AML-193 (cell line): Measurements from ENCODE around the gene CYB5R3.
A peak's percentile ranks its signal among the peaks of the same experiment; 100 is the strongest.
"Not testable (repeated sequence)": the region's sequence is repeated elsewhere in the genome, so short reads cannot be mapped to it uniquely, and the experiment has no call there.

ENCODE experiments used
- DNase-seq, 2 experiments: peaks; one replicate each; lab custom pipeline; 2025; lab: John Stamatoyannopoulos, UW

The CYB5R3 gene

GRCh38 chr22:42623301-42623751 lies 25.9 kb downstream of the CYB5R3 start:
- DNase-seq: no peak

- no peak for DNase-seq
Observed at GRCh38 chr22:42622061-42622710, 27.0 kb downstream of the CYB5R3 start.

- DNase-seq: peak; percentile 13 to 26
Observed at GRCh38 chr22:42621505-42622002, 27.6 kb downstream of the CYB5R3 start.

- no peak for DNase-seq
Observed at GRCh38 chr22:42620084-42620483, 29.1 kb downstream of the CYB5R3 start.

GRCh38 chr22:42619261-42620063 lies 29.7 kb downstream of the CYB5R3 start:
- no peak for DNase-seq

- no peak for DNase-seq
Observed at GRCh38 chr22:42617155-42617983, 31.8 kb downstream of the CYB5R3 start.

GRCh38 chr22:42615860-42616175 lies 33.4 kb downstream of the CYB5R3 start:
- DNase-seq: not testable (repeated sequence)

- peak; percentile 96 to 97 for DNase-seq
Observed at GRCh38 chr22:42615092-42615859, 33.9 kb downstream of the CYB5R3 start.

- DNase-seq: peak; percentile 91 to 95
Observed at GRCh38 chr22:42614312-42615091, 34.7 kb downstream of the CYB5R3 start, which contains the start of gene POLDIP3. TSS of gene POLDIP3 (minus strand) at chr22:42614883. CDS start at chr22:42614857, 26 bp downstream.

- DNase-seq: peak; percentile 35 to 43
Observed at GRCh38 chr22:42613872-42614301, 35.3 kb downstream of the CYB5R3 start.

GRCh38 chr22:42612336-42612735 lies 36.9 kb downstream of the CYB5R3 start:
- no peak for DNase-seq

- no peak for DNase-seq
Observed at GRCh38 chr22:42611051-42611450, 38.1 kb downstream of the CYB5R3 start.

- no peak for DNase-seq
Observed at GRCh38 chr22:42610186-42610585, 39.0 kb downstream of the CYB5R3 start.

- no peak for DNase-seq
Observed at GRCh38 chr22:42608823-42609361, 40.3 kb downstream of the CYB5R3 start.

GRCh38 chr22:42608136-42608822 lies 40.9 kb downstream of the CYB5R3 start:
- DNase-seq: no peak

- DNase-seq: not testable (repeated sequence)
Observed at GRCh38 chr22:42607641-42608040, 41.6 kb downstream of the CYB5R3 start.

GRCh38 chr22:42604403-42604802 lies 44.8 kb downstream of the CYB5R3 start:
- DNase-seq: no peak

GRCh38 chr22:42603427-42603826 lies 45.8 kb downstream of the CYB5R3 start:
- no peak for DNase-seq

GRCh38 chr22:42602470-42602869 lies 46.7 kb downstream of the CYB5R3 start:
- no peak for DNase-seq
